SK-N-SH treated with all-trans-retinoic acid at 6 μM for 48 hours (cell line): ENCODE results near the gene CLINT1.

Experiments used
- ATAC-seq: fragments of 200-7000 bp; cut with Tn5 transposase; 3 replicates; pipeline ENCODE4 v1.9.1; 2020; ENCODE audit warnings: mild to moderate bottlenecking, moderate library complexity
- BACH2 ChIP-seq: fragments of 250-450 bp; sonication (Bioruptor Pico); IDR thresholded peaks from 2 replicates; pipeline ENCODE4 v1.9.0; 2021; ENCODE audit warnings: mild to moderate bottlenecking, borderline replicate concordance
- CREB5 ChIP-seq: fragments of 250-450 bp; sonication (Bioruptor Pico); IDR thresholded peaks from 2 replicates; pipeline ENCODE4 v1.5.1; 2020; ENCODE audit warnings: low read depth, mild to moderate bottlenecking, moderate library complexity
- CSDC2 ChIP-seq: fragments of 250-450 bp; sonication (Bioruptor Pico); IDR thresholded peaks from 2 replicates; pipeline ENCODE4 v1.5.0; 2020; ENCODE audit warnings: mild to moderate bottlenecking, moderate library complexity
- ESRRG ChIP-seq: fragments of 250-450 bp; sonication (Bioruptor Pico); IDR thresholded peaks from 2 replicates; pipeline ENCODE4 v1.6.1; 2021; ENCODE audit warnings: mild to moderate bottlenecking
- GLIS3 ChIP-seq: fragments of 250-450 bp; sonication (Bioruptor Pico); IDR thresholded peaks from 2 replicates; pipeline ENCODE4 v1.5.0; 2020; ENCODE audit warnings: mild to moderate bottlenecking, moderate library complexity
- OSR1 ChIP-seq: fragments of 250-450 bp; sonication (Bioruptor Pico); IDR thresholded peaks from 2 replicates; pipeline ENCODE4 v1.8.0; 2022; ENCODE audit warnings: moderate library complexity, mild to moderate bottlenecking, inconsistent platforms
- PPARA ChIP-seq: fragments of 250-450 bp; sonication (Bioruptor Pico); IDR thresholded peaks from 2 replicates; pipeline ENCODE4 v1.5.0; 2020; ENCODE audit warnings: mild to moderate bottlenecking, borderline replicate concordance
- RARB ChIP-seq: fragments of 250-450 bp; sonication (Bioruptor Pico); IDR thresholded peaks from 2 replicates; pipeline ENCODE4 v1.8.0; 2021; ENCODE audit warnings: mild to moderate bottlenecking, moderate library complexity
- SNAI2 ChIP-seq: fragments of 250-450 bp; sonication (Bioruptor Pico); IDR thresholded peaks from 2 replicates; pipeline ENCODE4 v1.5.0; 2020; ENCODE audit warnings: mild to moderate bottlenecking, moderate library complexity
- TOX ChIP-seq: fragments of 250-450 bp; sonication (Bioruptor Pico); IDR thresholded peaks from 2 replicates; pipeline ENCODE4 v1.8.0; 2021; ENCODE audit warnings: mild to moderate bottlenecking, moderate library complexity, borderline replicate concordance
- TSHZ2 ChIP-seq: fragments of 250-450 bp; sonication (Bioruptor Pico); IDR thresholded peaks from 2 replicates; pipeline ENCODE4 v1.5.0; 2020; ENCODE audit warnings: mild to moderate bottlenecking, moderate library complexity
- ZC3H10 ChIP-seq: fragments of 250-450 bp; sonication (Bioruptor Pico); IDR thresholded peaks from 2 replicates; pipeline ENCODE4 v1.5.1; 2021; ENCODE audit warnings: mild to moderate bottlenecking, moderate library complexity
- ZFP3 ChIP-seq: fragments of 250-450 bp; sonication (Bioruptor Pico); IDR thresholded peaks from 2 replicates; pipeline ENCODE4 v1.5.0; 2020; ENCODE audit warnings: mild to moderate bottlenecking, moderate library complexity
- ZFP30 ChIP-seq: fragments of 450-650 bp; formaldehyde crosslinking; IDR thresholded peaks from 2 replicates; pipeline ENCODE4 v1.5.0; 2022; ENCODE audit warnings: mild to moderate bottlenecking, moderate library complexity
- ZNF565 ChIP-seq: fragments of 450-650 bp; formaldehyde crosslinking; conservative IDR thresholded peaks from 2 replicates; pipeline ENCODE4 v1.5.0; 2020; ENCODE audit warnings: low read depth, mild to moderate bottlenecking, moderate library complexity
- ZNF70 ChIP-seq: fragments of 450-650 bp; formaldehyde crosslinking; IDR thresholded peaks from 2 replicates; pipeline ENCODE4 v1.5.0; 2020; ENCODE audit warnings: mild to moderate bottlenecking, moderate library complexity
- ZNF8 ChIP-seq: fragments of 450-650 bp; formaldehyde crosslinking; IDR thresholded peaks from 2 replicates; pipeline ENCODE4 v1.5.0; 2020; ENCODE audit warnings: mild to moderate bottlenecking, moderate library complexity
- TF ChIP-seq, protein P1 (sequence below): fragments of 250-450 bp; sonication (Bioruptor Pico); IDR thresholded peaks from 2 replicates; pipeline ENCODE4 v1.8.0; 2021; ENCODE audit warnings: low read depth, mild to moderate bottlenecking, moderate library complexity, borderline replicate concordance

Gene CLINT1

GRCh38 chr5:157819502-157820115 is 39.3 kb downstream of the CLINT1 start:
- no peak for ATAC-seq
- TF ChIP-seq ZC3H10 (CRISPR knock-in tag) (no peak), RARB (CRISPR knock-in tag) (no peak), SNAI2 (no peak), ZNF8 (CRISPR knock-in tag) (no peak), ZFP3 (CRISPR knock-in tag) (no peak)
- TF ChIP-seq, protein P1, sequence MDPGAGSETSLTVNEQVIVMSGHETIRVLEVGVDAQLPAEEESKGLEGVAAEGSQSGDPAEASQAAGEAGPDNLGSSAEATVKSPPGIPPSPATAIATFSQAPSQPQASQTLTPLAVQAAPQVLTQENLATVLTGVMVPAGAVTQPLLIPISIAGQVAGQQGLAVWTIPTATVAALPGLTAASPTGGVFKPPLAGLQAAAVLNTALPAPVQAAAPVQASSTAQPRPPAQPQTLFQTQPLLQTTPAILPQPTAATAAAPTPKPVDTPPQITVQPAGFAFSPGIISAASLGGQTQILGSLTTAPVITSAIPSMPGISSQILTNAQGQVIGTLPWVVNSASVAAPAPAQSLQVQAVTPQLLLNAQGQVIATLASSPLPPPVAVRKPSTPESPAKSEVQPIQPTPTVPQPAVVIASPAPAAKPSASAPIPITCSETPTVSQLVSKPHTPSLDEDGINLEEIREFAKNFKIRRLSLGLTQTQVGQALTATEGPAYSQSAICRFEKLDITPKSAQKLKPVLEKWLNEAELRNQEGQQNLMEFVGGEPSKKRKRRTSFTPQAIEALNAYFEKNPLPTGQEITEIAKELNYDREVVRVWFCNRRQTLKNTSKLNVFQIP (CRISPR knock-in tag), result no peak
- TF ChIP-seq, all 23 proteins: peak for 0

GRCh38 chr5:157818368-157818767 is 40.6 kb downstream of the CLINT1 start:
- TF ChIP-seq ZNF8 (CRISPR knock-in tag), result no peak
- TF ChIP-seq ZFP3 (CRISPR knock-in tag), result no peak
- no peak for TF ChIP-seq ZFP30
- TF ChIP-seq ZC3H10 (CRISPR knock-in tag), result no peak
- TF ChIP-seq ZNF70, result no peak
- TF ChIP-seq, protein P1 (CRISPR knock-in tag), result no peak
- no peak for TF ChIP-seq ZNF565 (CRISPR knock-in tag)
- no peak for TF ChIP-seq OSR1 (CRISPR knock-in tag)
- no peak for TF ChIP-seq PPARA (CRISPR knock-in tag)
- no peak for TF ChIP-seq CREB5
- TF ChIP-seq, all 23 proteins: peak for 0
- ATAC-seq, result no peak

GRCh38 chr5:157817928-157818327 is 41.0 kb downstream of the CLINT1 start:
- TF ChIP-seq ZNF8 (CRISPR knock-in tag) (no peak), TSHZ2 (CRISPR knock-in tag) (no peak), ZC3H10 (CRISPR knock-in tag) (no peak), GLIS3 (no peak), CSDC2 (CRISPR knock-in tag) (no peak), SNAI2 (no peak), BACH2 (CRISPR knock-in tag) (no peak), TOX (no peak), ZNF70 (no peak)
- TF ChIP-seq, protein P1 (CRISPR knock-in tag), result no peak
- ATAC-seq, result no peak

DNA sequence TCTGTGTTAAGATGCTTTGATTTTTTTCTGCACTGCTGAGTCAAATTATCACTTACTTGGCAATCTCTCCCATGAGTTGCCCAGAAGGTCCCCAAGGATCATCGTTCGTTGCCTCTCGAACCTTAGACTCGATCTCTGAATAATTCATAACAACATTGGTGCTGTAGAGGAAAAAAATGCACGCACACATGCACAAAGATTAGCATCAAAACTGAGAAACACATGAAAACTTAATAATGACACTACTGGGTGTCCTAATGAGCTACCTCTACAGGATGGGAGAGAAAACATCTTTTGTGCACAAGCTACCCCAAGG is 41.6 kb downstream of the CLINT1 start:
- ATAC-seq, result no peak
- TF ChIP-seq ESRRG (CRISPR knock-in tag), result no peak
